ENCODE data around the gene PPP3CA. TPM values are rescaled to one million over a fixed set of nuclear protein-coding genes. Genes with fewer than 3 reads are reported as not detected.

PPP3CA gene
- total RNA-seq, 1 experiment from 2014 or later, result 129 TPM

- ChIA-PET CTCF (no interaction called here), POLR2A (ENCODE audit: low non-redundant PET) (no interaction called here)
- no TSS peak for BruUV-seq (replicated peaks)
- H3K27me3 ChIP-seq (replicated peaks; ENCODE audit: insufficient read depth, low read depth, low read length, poor library complexity), result no peaks in the 10 kb centered on the region
- no peak overlapping the region for H3K4me3 ChIP-seq (ENCODE audit: low read depth, low read length, poor library complexity, severe bottlenecking)
- H3K27ac ChIP-seq (ENCODE audit: low read depth, low read length, poor library complexity, severe bottlenecking), result no peak overlapping the region
- H3K36me3 ChIP-seq (ENCODE audit: insufficient read depth, low read length, poor library complexity, severe bottlenecking), result no peaks in the 10 kb centered on the region
- H3K4me1 ChIP-seq (ENCODE audit: insufficient read depth, low read length, poor library complexity, severe bottlenecking), result peaks cover 33% of the 10 kb centered on the region
- H3K9me3 ChIP-seq (ENCODE audit: low read depth, low read length, poor library complexity, severe bottlenecking), result no peaks in the 10 kb centered on the region
- TF ChIP-seq CTCF (conservative IDR thresholded peaks at IDR 0.05; ENCODE audit: low read depth, low read length), result no peak
- no peak for TF ChIP-seq EZH2 (IDR thresholded peaks at IDR 0.05; ENCODE audit: borderline replicate concordance, low read depth, low read length, poor library complexity, severe bottlenecking)
- no peak for DNase-seq (ENCODE audit: low spot score)
- intact Hi-C loops (cut with micrococcal nuclease; ENCODE audit: unreplicated experiment), result no loop called here
These were observed 222.0 kb downstream of the PPP3CA start for GRCh38 chr4:101125045-101125942.

GRCh38 chr4:101123231-101123630, 224.1 kb downstream of the PPP3CA start:
- no peak overlapping the region for H3K4me3 ChIP-seq (ENCODE audit: low read depth, low read length, poor library complexity, severe bottlenecking)
- H3K27me3 ChIP-seq (replicated peaks; ENCODE audit: insufficient read depth, low read depth, low read length, poor library complexity), result no peaks in the 10 kb centered on the region
- POLR2A ChIA-PET (ENCODE audit: low non-redundant PET), result no interaction called here
- BruUV-seq (replicated peaks), result no TSS peak
- CTCF ChIA-PET, result no interaction called here
- intact Hi-C loops (cut with micrococcal nuclease; ENCODE audit: unreplicated experiment), result no loop called here
- no peak for TF ChIP-seq CTCF (conservative IDR thresholded peaks at IDR 0.05; ENCODE audit: low read depth, low read length)
- TF ChIP-seq EZH2 (IDR thresholded peaks at IDR 0.05; ENCODE audit: borderline replicate concordance, low read depth, low read length, poor library complexity, severe bottlenecking), result no peak
- no peak for DNase-seq (ENCODE audit: low spot score)
- H3K36me3 ChIP-seq (ENCODE audit: insufficient read depth, low read length, poor library complexity, severe bottlenecking), result no peaks in the 10 kb centered on the region
- H3K4me1 ChIP-seq (ENCODE audit: insufficient read depth, low read length, poor library complexity, severe bottlenecking), result peaks cover 49% of the 10 kb centered on the region
- H3K27ac ChIP-seq (ENCODE audit: low read depth, low read length, poor library complexity, severe bottlenecking), result no peak overlapping the region
- H3K9me3 ChIP-seq (ENCODE audit: low read depth, low read length, poor library complexity, severe bottlenecking), result no peaks in the 10 kb centered on the region

- Histone ChIP-seq H3K4me1 (ENCODE audit: insufficient read depth, low read length, poor library complexity, severe bottlenecking) (peaks cover 40% of the 10 kb centered on the region), H3K9me3 (ENCODE audit: low read depth, low read length, poor library complexity, severe bottlenecking) (no peaks in the 10 kb centered on the region), H3K36me3 (ENCODE audit: insufficient read depth, low read length, poor library complexity, severe bottlenecking) (no peaks in the 10 kb centered on the region), H3K4me3 (ENCODE audit: low read depth, low read length, poor library complexity, severe bottlenecking) (no peak overlapping the region), H3K27me3 (replicated peaks; ENCODE audit: insufficient read depth, low read depth, low read length, poor library complexity) (no peaks in the 10 kb centered on the region), H3K27ac (ENCODE audit: low read depth, low read length, poor library complexity, severe bottlenecking) (no peak overlapping the region)
- ChIA-PET POLR2A (ENCODE audit: low non-redundant PET) (no interaction called here), CTCF (no interaction called here)
- no peak for DNase-seq (ENCODE audit: low spot score)
- intact Hi-C loops (cut with micrococcal nuclease; ENCODE audit: unreplicated experiment), result no loop called here
- no TSS peak for BruUV-seq (replicated peaks)
- TF ChIP-seq CTCF (conservative IDR thresholded peaks at IDR 0.05; ENCODE audit: low read depth, low read length) (no peak), EZH2 (IDR thresholded peaks at IDR 0.05; ENCODE audit: borderline replicate concordance, low read depth, low read length, poor library complexity, severe bottlenecking) (no peak)
These were observed 225.3 kb downstream of the PPP3CA start for GRCh38 chr4:101122019-101122418.

All from A673 (cell line).